ENCODE measurements around the gene EHBP1.

Gene EHBP1

DNA sequence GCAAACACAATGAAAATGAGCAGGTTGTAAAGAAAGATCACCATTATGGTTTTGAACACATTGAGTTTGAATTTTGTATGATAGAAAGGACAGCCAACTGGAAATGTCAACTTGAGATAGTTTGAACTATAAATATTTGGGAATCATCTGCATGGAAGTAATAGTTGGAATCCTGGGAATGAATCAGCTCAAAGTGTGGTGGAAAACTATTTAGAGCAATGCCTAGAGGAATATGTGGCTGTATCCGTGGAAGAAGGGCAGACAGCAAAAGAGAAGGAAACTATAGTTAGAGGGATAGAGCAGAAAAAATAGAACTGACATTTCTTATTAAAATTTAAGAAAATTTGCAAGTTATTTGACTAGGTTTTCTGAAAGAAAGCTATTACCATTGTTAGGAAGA lies 232.6 kb downstream of the EHBP1 start:
- DNase-seq = no peak
- no peak overlapping the region for H3K27ac Mint-ChIP-seq
- H3K4me1 Mint-ChIP-seq = no peaks in the 10 kb centered on the region

DNA sequence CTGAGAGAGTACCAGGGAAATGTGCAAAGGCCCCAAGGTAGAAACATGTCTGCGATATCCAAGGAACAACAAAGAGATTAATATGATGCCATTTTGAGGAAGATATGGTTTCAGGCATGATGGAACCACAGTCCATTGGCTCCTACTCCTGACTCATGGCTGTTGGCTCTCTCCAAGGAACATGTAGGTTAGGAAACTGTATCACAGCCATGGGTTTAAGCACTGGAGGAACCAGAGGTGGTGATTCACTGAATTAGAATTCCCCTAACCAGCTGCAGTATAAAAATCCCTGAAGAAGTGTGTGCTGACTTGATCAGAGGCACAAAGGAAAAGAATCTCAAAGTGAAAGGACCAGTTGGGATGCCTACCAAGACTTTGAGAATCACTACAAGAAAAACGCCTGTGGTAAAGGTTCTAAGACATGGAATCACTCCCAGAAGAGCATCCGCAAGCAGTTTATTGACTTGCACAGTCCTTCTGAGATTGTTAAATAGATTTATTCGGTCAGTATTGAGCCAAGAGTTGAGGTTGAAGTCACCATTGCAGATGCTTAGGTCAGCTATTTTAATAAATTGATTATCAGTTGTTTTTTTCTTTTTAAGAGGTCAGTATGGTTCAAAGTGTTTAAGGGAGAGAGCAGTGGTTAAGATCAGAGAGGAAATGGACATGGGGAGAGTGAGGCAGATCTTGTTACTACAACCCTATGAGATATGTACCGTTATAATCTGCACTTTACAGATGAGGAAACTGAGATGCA lies 234.4 kb downstream of the EHBP1 start:
- Mint-ChIP-seq H3K27me3 (no peaks in the 10 kb centered on the region), H3K27ac (no peak overlapping the region), H3K4me3 (no peak overlapping the region), H3K9me3 (no peaks in the 10 kb centered on the region), H3K4me1 (no peaks in the 10 kb centered on the region)
- DNase-seq = no peak
- no peak for ATAC-seq

More for the DNA sequence above, 232.6 kb downstream of the EHBP1 start:
- ATAC-seq = no peak
- no peaks in the 10 kb centered on the region for H3K9me3 Mint-ChIP-seq
- no peaks in the 10 kb centered on the region for H3K27me3 Mint-ChIP-seq
- H3K4me3 Mint-ChIP-seq = no peak overlapping the region

DNA sequence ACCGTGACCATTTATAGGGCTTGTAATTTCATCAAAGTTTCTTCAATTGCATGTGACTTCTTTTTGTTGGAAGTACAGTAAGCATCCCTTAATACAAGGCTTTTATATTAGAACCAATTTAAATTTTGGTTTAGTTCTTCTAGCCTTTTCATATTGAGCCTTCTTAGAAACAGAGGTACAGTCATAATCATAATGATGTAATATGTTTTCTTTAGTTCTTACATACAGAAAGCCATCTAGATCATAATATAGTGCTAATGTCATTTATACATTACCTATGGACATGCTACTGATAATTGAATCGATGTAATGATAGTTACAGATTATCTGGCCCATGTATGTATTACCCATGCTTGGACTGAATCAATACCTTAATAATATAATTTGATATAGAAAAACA lies 235.2 kb downstream of the EHBP1 start:
- H3K27ac Mint-ChIP-seq = no peak overlapping the region
- H3K9me3 Mint-ChIP-seq = no peaks in the 10 kb centered on the region
- no peaks in the 10 kb centered on the region for H3K27me3 Mint-ChIP-seq
- no peak overlapping the region for H3K4me3 Mint-ChIP-seq
- no peak for DNase-seq
- no peak for ATAC-seq
- H3K4me1 Mint-ChIP-seq = no peaks in the 10 kb centered on the region

DNA sequence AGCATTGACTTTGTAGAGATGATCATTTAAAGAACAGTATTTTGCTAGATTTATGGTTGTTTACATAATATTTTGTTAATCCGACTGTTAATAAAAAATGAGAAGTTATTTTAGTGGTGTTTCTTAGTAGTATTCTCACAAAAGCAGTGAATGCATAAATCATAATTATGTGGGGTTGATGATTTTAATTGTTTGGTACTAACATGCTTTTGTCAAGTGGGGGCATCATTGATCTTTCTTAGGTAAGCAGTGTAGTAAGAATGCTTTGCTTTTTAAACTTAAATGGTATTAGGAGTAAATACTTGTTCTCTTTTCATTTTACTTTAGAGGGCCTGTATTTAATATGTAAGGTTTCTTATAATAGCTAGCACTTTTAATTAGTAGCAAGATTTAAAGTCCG lies 235.9 kb downstream of the EHBP1 start:
- no peak for ATAC-seq
- H3K9me3 Mint-ChIP-seq = no peaks in the 10 kb centered on the region
- no peak overlapping the region for H3K4me3 Mint-ChIP-seq

DNA sequence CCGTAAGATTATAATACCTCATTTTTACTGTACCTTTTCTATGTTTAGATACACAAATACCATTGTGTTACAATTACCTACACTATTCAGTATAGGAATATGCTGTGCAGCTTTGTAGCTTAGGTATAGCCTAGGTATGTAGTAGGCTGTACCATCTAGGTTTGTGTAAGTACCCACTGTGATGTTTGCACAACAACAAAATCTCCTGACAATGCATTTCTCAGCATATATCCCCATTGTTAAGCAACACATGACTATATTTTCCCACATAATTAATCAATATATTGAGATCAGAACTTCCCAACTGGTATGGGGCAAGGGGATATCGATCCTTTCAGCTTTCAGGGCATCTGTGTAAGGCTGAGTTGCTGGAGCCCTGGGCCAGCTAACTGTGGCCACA lies 238.8 kb downstream of the EHBP1 start:
- no peaks in the 10 kb centered on the region for H3K27me3 Mint-ChIP-seq
- no peaks in the 10 kb centered on the region for H3K4me1 Mint-ChIP-seq
- no peak for DNase-seq
- no peak overlapping the region for H3K4me3 Mint-ChIP-seq
- no peak for ATAC-seq
- H3K9me3 Mint-ChIP-seq = no peaks in the 10 kb centered on the region
- H3K27ac Mint-ChIP-seq = no peak overlapping the region

More for the DNA sequence above, 235.9 kb downstream of the EHBP1 start:
- Mint-ChIP-seq H3K4me1 (no peaks in the 10 kb centered on the region), H3K27me3 (no peaks in the 10 kb centered on the region), H3K27ac (no peak overlapping the region)
- DNase-seq = no peak

DNA sequence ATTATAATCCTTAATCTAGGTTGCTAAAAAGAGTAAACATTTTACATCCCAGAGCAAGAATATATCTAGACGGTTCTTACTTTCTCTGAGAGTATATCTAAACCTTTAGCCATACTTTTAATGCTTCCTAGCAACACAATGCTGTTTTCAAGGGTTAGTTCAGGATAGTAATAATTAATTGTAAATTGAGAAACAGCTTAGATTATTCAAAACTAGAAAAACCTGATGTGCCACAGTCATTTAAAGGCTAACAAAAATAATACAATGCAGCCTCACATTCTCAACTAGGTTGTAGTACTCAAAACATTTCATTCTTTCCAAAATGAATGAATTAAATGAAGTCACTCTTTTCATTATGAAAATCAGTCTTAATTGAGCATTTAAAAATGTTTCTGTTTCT lies 241.9 kb downstream of the EHBP1 start:
- H3K27ac Mint-ChIP-seq = no peak overlapping the region
- H3K4me3 Mint-ChIP-seq = no peak overlapping the region
- ATAC-seq = no peak
- DNase-seq = no peak
- H3K9me3 Mint-ChIP-seq = no peaks in the 10 kb centered on the region
- no peaks in the 10 kb centered on the region for H3K27me3 Mint-ChIP-seq
- H3K4me1 Mint-ChIP-seq = no peaks in the 10 kb centered on the region

DNA sequence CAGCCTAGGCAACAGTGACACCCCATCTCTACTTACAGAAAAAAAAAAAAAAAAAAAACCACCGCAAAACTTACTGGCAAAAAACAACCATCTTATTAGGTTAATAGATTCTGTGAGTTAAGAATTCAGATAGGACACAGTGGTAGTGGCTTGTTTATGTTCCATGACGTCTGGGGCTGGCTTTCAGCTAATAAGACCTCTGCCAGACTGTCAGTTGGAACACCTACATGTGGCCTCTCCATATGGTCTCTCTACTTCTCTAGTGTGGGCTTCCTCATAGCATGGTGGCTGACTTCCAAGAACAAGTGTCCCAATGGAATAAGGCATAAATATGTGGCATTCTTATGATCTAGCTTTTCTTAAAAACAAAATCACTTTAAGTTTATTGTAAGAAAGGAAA lies 251.1 kb downstream of the EHBP1 start:
- H3K27ac Mint-ChIP-seq = no peak overlapping the region
- ATAC-seq (no peak), DNase-seq (no peak)
- no peaks in the 10 kb centered on the region for H3K27me3 Mint-ChIP-seq
- H3K4me1 Mint-ChIP-seq = no peaks in the 10 kb centered on the region
- H3K9me3 Mint-ChIP-seq = no peaks in the 10 kb centered on the region
- H3K4me3 Mint-ChIP-seq = no peak overlapping the region

DNA sequence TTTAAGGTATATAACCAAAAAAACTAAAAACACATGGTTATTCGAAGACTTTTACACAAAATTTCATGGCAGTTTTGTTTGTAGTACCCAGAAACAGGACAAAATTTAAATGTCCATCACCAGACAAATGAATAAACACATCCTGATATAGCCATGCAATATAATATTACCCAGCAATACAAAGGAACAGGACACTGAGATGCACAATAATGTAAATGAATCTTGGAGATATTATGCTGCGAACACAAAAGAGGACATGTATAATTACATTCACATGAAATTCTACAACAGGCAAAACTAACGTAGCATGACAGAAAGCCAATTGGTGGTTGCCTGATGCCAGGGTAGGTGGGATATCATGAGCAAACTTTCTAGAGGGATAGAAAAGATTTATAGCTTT lies 252.7 kb downstream of the EHBP1 start:
- H3K4me1 Mint-ChIP-seq = no peaks in the 10 kb centered on the region
- no peak overlapping the region for H3K27ac Mint-ChIP-seq
- H3K9me3 Mint-ChIP-seq = no peaks in the 10 kb centered on the region
- DNase-seq = no peak
- no peaks in the 10 kb centered on the region for H3K27me3 Mint-ChIP-seq
- H3K4me3 Mint-ChIP-seq = no peak overlapping the region
- ATAC-seq = no peak

DNA sequence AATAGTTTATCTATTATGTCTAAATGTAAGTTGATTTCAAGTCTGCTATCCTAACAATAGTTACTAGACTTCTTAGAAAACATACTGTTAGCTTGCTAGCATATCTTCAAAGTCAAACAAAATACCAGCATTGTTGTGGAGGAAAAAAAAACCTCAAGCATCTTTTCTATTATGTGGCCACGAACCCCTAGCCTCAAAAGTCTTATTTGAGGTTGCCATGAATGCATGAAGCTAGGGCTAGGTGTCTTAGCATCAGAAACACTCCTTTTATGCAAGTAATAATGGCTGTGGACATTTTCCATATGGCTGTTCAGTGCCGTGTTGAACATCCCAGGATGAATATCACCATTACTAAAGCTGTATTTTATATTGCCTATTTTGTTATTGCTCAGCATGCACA lies 258.5 kb downstream of the EHBP1 start:
- Mint-ChIP-seq H3K27me3 (no peaks in the 10 kb centered on the region), H3K4me1 (no peaks in the 10 kb centered on the region), H3K9me3 (no peaks in the 10 kb centered on the region), H3K4me3 (no peak overlapping the region), H3K27ac (no peak overlapping the region)
- DNase-seq (no peak), ATAC-seq (no peak)

DNA sequence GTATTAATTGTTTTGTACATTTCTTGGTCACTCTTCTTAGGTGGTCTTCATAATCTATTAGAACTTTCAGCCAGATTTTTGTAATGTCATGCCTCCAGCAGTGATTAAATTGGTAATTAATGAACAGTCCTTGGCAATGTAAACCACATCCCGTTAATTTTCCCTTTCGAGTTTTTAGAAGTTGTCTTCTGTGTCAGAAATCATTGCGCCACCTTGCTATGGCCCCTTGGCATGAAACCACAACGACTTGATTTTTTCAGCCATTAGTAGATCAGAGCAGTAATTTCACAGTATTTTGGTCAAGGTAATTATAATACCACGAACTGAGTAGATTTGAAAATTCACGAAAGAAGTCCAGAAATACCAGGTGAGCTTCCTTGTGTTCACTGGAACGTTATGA lies 259.2 kb downstream of the EHBP1 start:
- Mint-ChIP-seq H3K9me3 (no peaks in the 10 kb centered on the region), H3K27ac (no peak overlapping the region)

DNA sequence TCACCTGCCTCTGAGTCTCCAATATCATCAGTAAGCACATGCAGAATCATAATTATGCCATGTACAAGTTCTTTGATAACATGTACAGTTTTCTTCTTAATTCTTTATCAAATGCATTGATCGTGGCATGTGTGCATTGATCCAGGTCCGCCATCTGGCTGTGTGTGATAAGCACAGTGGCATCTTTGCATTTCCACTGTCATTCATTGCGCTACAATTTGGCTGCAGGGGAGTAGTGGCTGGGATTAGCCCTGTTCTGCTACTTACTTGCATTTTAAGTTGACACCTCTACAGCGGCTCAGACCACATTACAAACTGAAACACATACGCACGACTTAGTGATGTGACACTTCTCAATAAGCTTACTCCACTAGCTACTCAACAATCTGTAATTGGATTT lies 261.5 kb downstream of the EHBP1 start:
- H3K4me3 Mint-ChIP-seq = no peak overlapping the region
- H3K27me3 Mint-ChIP-seq = no peaks in the 10 kb centered on the region
- ATAC-seq (no peak), DNase-seq (no peak)
- no peak overlapping the region for H3K27ac Mint-ChIP-seq
- H3K9me3 Mint-ChIP-seq = no peaks in the 10 kb centered on the region
- H3K4me1 Mint-ChIP-seq = no peaks in the 10 kb centered on the region

More for the DNA sequence above, 259.2 kb downstream of the EHBP1 start:
- H3K4me1 Mint-ChIP-seq = no peaks in the 10 kb centered on the region
- no peak for ATAC-seq
- DNase-seq = no peak
- no peak overlapping the region for H3K4me3 Mint-ChIP-seq
- no peaks in the 10 kb centered on the region for H3K27me3 Mint-ChIP-seq

DNA sequence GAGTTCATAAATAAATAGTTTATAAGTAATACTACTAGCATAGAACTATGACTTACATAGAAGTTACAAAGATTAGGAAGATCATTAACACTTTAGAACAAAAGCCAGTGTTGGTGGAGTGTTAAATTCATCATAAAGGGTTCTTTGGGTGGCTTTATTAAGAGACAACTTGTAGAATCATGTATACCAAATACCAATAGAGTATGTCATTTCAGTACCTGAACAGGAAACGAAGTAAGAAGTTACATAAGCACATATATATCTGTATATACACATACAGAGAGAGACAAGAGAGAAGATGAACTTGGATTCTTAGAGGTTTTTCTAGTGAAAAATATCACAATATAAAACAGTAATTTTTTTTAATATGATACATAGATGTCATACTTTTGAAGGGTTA lies 262.7 kb downstream of the EHBP1 start:
- no peak overlapping the region for H3K27ac Mint-ChIP-seq
- H3K4me3 Mint-ChIP-seq = no peak overlapping the region
- no peaks in the 10 kb centered on the region for H3K9me3 Mint-ChIP-seq
- H3K4me1 Mint-ChIP-seq = no peaks in the 10 kb centered on the region
- ATAC-seq = no peak
- H3K27me3 Mint-ChIP-seq = no peaks in the 10 kb centered on the region
- DNase-seq = no peak

DNA sequence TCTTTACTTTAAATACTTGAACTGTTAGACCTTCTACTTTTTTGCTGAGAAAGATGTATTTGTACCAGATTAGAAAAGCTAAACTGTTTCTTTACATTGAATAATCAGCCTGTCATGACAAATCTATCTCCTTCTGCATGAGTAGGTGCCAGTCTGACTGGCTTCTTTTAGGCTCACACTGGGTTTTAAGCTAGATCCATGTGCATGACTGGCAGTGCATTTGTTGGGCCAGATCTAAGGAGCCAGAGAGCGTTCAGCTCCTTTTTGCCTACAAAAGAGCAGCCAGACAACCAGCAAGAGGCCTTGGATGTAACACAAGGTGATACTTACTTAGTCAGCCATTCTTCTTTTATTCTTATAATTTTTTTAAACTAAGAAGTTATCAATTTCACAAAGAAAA lies 263.2 kb downstream of the EHBP1 start:
- Mint-ChIP-seq H3K4me3 (no peak overlapping the region), H3K27me3 (no peaks in the 10 kb centered on the region), H3K27ac (no peak overlapping the region), H3K4me1 (no peaks in the 10 kb centered on the region), H3K9me3 (no peaks in the 10 kb centered on the region)
- no peak for ATAC-seq
- no peak for DNase-seq

DNA sequence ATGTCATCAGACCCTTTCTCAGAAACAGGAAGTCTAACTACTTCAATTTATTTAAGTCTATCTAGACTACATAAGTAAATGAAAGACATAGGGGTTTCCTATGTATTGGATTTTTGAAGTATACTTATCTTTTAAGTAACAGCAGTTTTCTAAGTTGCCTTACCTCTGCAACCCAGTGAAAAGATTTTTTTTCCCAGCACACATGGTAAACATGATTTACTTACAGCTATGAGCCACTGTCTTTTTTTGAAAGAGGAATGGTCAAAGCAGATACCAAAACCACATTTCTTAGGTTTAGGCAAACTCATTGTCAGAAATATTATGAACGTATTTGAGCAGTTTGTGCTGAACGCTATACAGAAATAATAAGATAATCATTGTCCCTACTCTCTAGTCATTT lies 266.4 kb downstream of the EHBP1 start:
- Mint-ChIP-seq H3K4me1 (no peaks in the 10 kb centered on the region), H3K27ac (no peak overlapping the region), H3K27me3 (no peaks in the 10 kb centered on the region), H3K9me3 (no peaks in the 10 kb centered on the region), H3K4me3 (no peak overlapping the region)
- DNase-seq (no peak), ATAC-seq (no peak)

DNA sequence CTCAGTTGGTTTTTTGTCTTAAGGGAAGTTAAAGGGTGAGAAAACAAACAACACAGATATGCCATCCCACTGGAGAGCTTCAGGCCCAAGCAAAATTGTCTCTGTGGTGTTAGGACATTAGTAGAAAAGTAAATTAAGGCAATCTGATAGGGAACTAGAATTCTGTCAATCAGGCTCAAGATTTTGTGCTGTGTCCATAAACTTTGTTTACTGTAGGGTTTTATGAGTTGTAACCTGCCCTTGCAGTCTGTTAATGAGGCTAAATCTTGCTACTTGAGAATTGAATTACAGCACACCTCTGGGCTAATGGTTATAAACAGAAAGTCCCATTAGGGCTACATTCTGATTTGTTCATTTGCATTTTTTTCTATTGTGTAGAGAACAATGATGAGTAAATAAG lies 267.1 kb downstream of the EHBP1 start:
- H3K4me1 Mint-ChIP-seq = no peaks in the 10 kb centered on the region
- no peak overlapping the region for H3K4me3 Mint-ChIP-seq
- no peak for ATAC-seq
- H3K27ac Mint-ChIP-seq = no peak overlapping the region
- no peaks in the 10 kb centered on the region for H3K27me3 Mint-ChIP-seq
- no peaks in the 10 kb centered on the region for H3K9me3 Mint-ChIP-seq
- DNase-seq = no peak

DNA sequence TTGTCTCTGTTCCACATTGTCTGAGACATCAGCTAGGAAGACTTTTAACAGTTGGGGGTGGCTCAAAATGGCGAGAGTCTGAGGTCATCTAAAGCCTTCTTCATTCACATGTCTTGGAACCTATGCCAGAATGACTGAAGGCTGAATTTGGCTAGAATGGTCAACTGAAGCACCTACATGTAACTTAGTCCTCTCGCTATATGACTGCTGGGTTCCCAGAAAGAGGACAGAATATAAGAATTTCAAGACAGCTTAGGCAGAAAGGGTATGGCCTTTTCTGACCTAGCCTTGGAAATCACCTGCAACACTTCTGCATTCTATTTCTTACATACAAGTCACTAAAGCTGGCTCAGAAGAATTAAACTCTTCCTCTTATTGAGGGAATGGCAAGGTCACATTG lies 269.5 kb downstream of the EHBP1 start:
- Mint-ChIP-seq H3K27me3 (no peaks in the 10 kb centered on the region), H3K9me3 (no peaks in the 10 kb centered on the region), H3K27ac (no peak overlapping the region), H3K4me3 (no peak overlapping the region), H3K4me1 (no peaks in the 10 kb centered on the region)
- DNase-seq = no peak
- no peak for ATAC-seq

DNA sequence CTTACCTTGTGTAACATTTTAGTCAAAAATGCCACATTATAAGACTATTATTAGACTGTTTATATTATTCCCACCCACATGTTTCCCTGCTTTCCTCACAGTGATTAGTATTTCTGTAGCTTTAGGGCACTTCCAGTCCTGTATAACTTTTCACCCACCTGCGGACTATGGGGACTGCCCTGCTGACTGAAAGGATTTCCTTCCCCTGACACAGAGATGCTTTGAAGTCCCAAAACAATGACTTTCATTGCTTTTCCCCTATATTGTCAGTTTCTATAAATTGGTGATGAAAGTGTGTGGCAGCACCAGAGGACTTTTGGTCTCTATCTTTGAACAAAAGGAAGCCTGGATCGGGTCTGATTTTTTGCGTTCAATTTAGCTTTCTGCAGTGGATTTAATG lies 286.1 kb downstream of the EHBP1 start:
- no peak overlapping the region for H3K4me3 Mint-ChIP-seq
- no peak overlapping the region for H3K27ac Mint-ChIP-seq
- DNase-seq (no peak), ATAC-seq (no peak)
- H3K27me3 Mint-ChIP-seq = no peaks in the 10 kb centered on the region
- no peaks in the 10 kb centered on the region for H3K4me1 Mint-ChIP-seq
- H3K9me3 Mint-ChIP-seq = no peaks in the 10 kb centered on the region

Data from stimulated activated naive CD8-positive, alpha-beta T cell treated with anti-CD3 and anti-CD28 coated beads, Interleukin-15, amount 100 ng/mL, for 72 hours (primary cell).